ENCODE data around the gene CDK5RAP3.
A peak's percentile ranks its signal among the peaks of the same experiment; 100 is the strongest.
"Not testable (repeated sequence)": the region's sequence is repeated elsewhere in the genome, so short reads cannot be mapped to it uniquely, and the experiment has no call there.

CDK5RAP3 gene, protein sequence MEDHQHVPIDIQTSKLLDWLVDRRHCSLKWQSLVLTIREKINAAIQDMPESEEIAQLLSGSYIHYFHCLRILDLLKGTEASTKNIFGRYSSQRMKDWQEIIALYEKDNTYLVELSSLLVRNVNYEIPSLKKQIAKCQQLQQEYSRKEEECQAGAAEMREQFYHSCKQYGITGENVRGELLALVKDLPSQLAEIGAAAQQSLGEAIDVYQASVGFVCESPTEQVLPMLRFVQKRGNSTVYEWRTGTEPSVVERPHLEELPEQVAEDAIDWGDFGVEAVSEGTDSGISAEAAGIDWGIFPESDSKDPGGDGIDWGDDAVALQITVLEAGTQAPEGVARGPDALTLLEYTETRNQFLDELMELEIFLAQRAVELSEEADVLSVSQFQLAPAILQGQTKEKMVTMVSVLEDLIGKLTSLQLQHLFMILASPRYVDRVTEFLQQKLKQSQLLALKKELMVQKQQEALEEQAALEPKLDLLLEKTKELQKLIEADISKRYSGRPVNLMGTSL

DNA sequence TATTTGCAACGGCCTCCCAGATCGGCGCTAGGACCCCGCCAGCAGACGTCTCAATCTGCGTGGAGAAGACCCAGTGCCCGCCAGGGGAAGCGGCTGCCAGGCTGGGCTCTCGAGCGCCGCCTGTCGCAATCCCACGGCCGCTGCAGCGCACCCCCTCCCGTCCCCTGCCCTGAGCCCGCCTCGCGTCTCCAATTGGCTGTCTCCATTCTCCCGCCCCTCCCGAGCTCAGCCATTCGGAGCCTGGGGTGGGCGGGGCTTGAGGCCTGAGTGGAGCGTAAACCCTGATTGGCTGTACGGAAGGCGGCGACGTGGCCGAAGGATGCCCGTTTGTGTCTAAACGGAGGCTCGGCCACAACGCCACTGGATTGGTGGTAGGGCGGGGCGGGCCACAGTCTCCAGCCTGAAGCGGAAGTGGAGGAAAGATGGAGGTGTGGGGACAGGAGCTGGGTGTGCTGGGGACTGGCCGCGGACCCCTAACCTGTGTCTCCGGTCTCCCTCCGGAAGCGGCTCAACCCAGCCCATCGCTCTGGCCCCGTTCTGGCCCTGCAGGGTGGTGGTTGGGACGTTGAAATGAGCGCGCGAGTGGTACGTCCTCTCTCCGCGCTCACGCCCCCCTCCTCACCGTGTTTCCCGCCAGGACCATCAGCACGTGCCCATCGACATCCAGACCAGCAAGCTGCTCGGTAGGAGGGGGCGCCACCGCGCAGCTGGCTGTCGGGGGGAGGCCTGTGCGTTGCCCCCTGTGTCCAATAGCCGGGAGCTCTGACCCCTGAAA lies at the start of gene CDK5RAP3:
Gene CDK5RAP3 (plus strand): TSS at position 389 of the 775 bp plus-strand sequence. CDS start 34 bp downstream, at position 423.
- DNase-seq = peak; percentile 100

DNA sequence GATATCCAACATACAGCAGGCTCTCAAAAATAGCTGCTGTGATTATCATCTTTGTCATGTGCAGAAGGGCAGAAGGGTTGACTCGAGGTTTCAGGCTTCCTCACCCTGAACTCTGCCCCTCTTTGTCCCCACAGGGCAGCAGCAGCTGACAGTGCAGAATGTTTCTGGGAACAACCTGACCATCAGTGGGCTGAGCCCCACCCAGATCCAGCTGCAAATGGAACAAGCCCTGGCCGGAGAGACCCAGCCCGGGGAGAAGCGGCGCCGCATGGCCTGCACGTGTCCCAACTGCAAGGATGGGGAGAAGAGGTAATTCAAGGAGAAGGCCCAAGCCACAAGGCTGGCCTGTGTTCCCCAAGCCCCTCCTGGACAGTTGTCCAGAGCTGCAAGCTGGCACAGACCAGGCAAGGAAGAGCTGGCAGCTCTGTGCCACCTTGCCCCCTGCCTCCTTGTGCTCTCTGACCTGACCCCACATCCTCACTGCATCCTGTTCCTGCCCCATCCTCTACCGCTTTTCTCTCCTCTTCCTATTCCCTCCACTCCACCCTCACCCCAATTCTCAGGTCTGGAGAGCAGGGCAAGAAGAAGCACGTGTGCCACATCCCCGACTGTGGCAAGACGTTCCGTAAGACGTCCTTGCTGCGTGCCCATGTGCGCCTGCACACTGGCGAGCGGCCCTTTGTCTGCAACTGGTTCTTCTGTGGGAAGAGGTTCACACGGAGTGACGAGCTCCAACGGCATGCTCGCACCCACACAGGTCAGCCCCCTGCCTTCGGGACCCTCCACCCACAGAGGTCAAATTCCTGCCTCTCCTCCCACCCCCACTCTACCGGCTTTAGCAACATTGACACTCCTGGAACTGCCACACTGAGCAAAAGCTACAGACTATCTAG lies 45.9 kb upstream of the CDK5RAP3 start:
- no peak for DNase-seq

DNA sequence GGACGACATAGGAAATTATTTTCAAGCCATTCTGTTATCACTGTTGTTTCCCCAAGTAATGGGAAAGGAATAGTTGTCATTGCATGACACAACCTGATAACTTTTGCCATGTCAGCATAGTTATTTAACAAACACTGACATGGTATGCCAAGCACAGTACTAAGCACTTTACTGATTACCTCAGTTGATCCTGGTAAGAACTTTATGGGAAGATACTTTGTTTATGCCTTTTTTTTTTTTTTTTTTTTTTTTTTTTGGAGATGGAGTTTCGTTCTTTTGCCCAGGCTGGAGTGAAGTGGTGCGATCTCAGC lies 45.3 kb upstream of the CDK5RAP3 start:
- DNase-seq = no peak

DNA sequence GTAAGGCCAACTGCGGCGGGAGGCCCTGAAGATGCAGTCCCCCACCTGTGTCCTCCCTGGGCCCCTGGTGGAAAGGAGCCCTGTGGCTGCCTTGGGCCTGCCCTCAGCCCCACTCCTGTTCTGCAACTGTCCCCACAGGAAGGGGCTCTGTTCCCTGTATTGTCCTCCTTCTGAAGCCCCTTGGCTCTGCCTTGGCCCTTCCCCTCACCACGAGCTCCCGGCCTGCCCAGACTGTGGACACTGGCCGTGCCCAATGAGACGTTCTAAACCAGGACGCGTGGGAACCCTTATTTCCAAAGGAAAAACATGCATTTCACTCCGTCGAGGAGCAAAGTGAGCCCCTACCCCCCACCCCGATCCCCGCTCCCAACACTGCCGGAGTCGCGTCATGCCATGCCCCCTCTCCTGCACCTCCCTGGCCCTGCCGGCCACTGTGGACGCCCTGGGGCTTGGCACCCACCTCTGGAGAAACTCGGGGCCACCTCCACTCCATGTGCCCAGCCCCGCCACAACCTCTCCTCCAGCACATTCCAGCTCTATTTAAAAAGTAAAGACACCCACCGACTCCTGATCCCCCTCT lies 43.0 kb upstream of the CDK5RAP3 start:
- DNase-seq = no peak

DNA sequence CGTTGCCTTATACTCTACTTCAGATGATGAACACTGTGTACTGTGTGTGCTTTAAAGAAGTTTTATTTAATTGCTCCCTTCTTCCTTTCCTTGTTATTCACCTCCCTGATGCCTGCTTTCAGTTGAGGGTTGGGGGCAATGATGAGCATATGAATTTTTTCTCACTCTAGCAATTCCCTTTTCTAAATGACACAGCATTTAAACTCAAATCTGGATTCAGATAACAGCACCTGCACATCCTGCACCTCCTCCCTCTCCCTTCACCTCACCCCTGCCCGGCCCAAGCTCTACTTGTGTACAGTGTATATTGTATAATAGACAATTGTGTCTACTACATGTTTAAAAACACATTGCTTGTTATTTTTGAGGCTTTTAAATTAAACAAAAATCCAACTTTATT lies 42.5 kb upstream of the CDK5RAP3 start:
- DNase-seq = no peak

DNA sequence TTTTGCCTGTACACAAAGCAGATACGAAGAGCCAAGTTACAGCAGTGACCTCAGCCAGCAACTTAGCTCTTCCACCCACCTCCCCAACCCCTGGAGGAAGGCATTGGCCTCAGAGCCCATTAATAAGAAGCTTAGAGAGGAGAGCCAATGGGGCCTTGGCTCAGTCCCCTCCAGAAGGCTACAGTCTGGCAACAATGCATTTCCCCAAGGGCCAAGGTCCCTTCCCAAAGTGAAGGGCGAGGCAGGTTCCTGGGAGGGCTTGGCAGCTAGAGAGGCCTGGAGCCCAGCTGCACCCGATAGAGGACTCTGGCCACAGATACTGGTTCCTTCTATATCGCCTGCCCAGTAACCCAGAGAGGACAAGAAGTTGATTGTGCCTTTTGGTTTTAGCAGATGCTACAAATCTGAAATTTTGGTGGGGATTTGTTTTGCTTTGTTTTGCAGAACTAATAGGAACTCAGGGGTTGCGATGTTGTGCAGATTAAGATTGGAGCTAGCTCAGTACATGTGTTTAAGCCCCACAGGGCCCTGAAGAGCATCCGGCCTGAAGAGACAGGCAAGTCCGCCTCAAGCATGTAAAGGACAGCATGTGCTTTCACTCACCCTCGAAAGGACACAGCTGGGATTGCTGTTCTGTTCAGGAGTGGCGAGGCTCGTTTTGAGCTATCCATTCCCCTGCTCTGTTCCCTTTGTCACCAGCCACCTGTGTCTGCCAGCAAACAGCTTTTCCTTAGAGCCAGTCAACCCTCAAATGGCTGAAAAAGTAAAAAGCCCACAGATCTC lies 41.5 kb upstream of the CDK5RAP3 start:
- DNase-seq = no peak

DNA sequence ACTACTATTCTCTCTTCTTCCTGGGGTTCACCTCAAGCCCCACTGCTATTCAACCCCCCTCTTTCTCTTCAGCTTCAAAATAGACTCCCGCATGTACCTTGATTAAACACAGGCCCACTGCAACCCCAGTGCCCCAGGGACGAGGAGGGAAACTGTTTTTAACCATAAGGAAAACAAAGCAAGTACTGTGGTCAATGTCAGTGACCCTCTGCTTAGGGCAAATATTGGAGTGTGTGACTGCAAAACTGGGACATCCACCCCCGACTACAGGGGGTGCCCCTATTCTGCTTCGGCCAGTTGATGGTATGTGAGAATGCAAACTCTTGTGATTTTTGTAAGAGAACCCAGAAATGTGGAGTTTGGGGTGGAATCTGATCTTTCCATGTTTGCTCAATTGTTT lies 39.1 kb upstream of the CDK5RAP3 start:
- no peak for DNase-seq

DNA sequence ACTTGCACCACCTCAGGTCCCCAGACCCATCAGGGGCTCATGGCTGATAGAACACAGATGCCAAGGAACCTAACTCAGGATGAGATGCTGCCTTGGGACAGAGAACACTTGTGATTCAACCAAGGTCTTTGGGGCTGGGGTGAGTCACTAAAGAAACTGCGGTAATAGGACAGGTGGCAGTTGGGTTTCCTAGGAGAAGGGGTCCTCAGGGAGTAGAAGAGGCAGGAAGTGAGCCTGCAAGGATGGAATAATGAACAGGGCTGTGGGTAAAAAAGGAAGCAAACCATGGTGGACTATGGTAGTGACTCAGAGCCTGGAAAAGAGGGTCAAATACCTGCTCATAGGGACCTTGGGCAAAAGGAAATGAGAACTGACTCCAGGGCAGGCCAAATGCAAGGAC lies 36.1 kb upstream of the CDK5RAP3 start:
- DNase-seq = no peak

DNA sequence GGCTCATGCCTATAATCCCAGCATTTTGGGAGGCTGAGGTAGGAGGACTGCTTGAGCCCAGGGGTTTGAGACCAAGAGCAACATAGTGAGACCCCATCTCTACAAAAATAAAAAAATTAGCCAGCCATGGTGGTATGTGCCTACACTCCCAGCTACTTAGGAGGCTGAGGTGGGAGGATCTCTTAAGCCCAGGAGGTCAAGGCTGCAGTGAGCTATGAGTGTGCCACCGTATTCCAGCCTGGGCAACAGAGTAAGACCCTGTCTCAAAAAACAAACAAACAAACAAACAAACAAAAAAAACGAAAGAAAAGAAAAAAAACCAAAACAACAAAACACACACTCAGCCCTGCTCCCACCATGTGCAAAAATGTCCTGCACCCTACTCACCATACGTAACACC lies 35.4 kb upstream of the CDK5RAP3 start:
- DNase-seq = not testable (repeated sequence)

DNA sequence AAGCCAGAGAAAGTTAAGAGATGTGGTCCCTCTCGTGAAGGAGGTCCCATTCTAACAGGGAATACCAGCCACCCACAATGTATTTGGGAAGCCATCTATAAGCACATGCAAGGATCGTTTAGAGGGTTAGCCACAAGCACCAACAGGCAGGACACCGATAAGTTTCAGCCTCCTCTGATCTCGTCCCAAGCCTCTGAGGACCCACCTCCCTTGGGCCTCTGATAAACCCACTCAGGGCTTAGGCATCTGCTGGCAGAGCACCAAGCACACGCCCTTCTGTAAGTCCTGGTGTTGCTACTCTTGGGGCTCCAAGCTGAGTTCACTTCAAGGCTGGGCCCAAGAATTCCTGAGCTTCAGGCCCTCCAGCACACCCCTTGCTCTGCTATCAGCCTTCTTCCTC lies 35.0 kb upstream of the CDK5RAP3 start:
- no peak for DNase-seq

DNA sequence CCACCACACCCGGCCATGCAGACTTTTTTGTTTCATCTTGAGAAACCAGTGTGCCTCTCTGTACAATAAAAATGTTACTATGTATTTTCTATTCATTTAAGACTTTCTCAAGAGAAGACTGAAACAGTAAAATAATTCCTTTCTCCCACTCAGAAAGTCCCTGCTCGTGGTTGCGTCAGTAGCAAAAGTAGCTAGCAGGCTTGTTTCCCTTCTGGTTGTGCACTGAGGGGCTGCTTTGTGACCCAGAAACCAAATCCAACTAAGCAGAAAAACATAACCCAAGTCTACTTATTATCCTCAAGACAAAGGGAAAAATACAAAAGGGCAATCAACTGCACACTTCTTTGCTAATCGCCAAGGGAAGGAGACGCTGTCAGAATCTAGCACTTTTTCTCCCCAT lies 33.0 kb upstream of the CDK5RAP3 start:
- no peak for DNase-seq

DNA sequence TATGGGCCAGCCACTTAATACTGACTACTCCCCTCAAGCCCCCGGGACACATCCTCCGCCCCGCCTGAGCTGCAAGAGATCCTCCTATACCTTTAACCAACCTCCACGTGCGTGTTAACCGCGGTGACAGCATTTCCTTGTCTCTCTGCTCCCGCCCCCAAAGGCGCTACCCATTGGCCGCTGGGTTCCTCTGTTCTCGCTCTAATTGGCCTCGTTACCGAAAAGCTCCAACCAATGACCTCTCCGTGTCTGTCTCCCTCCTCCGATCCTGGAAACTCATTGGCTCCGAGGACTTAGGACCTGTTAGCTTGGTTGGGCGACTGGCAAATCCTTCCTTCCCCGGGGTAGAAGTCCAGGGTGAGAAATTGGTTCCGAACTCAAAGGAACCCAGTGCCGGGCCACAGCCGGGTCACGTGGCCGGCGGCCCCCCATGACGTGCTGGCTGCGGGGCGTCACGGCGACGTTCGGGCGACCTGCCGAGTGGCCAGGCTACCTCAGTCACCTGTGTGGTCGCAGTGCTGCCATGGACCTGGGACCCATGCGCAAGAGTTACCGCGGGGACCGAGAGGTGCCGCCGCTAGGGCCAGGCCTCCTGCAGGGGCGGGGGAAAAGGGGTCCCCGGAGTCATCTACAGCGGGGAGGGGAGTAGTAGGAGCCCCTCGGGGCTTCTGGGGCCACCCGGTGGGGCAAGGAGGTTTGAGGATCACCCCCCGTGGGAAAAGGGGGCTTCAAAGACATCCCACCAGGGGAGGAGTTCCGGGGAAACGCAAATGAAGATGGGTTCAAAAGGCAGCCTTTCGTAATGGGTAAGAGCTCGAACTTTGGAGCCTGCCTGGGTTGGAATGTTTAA lies 29.4 kb upstream of the CDK5RAP3 start, which contains the start of gene PNPO:
Gene PNPO (plus strand): TSS at position 326 of the 850 bp plus-strand sequence. CDS start 105 bp downstream, at position 431.
- peak; percentile 99 to 100 for DNase-seq

DNA sequence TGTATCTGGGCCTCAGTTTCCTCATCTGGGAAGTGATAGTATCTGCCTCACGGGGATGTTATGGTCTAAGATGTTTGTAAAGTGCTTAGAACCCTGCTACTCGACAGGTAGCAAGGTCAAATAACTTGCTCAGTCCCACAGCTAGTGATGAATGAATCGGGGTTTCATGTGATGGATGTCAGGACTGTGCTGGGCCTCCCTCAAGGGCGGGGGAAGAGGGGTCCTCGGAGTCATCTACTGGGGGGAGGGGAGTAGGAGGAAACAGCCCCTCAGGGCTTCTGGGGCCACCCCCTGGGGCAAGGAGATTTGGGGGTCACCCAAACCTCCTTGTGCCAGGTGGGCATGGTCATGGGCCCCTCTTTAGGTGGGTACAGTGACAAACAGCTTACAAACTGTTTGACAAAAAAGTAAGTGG lies 28.8 kb upstream of the CDK5RAP3 start:
- no peak for DNase-seq

DNA sequence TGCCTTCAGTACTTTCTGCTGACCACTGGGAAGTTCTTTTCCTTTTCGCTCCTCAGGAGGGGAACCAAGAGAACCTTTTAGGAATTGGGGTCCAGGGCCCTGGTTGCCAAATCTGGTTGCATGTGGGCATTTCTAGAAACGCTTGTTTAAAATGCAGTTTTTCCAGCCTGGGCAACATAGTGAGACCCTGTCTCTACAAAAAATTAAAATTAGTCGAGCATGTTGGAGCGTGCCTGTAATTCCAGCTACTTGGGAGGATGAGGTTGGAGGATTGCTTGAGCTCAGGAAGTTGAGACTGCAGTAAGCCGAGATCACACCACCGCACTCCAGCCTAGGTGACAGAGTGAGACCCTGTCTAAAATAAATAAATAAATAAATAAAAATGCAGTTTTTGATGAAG lies 28.3 kb upstream of the CDK5RAP3 start:
- no peak for DNase-seq

DNA sequence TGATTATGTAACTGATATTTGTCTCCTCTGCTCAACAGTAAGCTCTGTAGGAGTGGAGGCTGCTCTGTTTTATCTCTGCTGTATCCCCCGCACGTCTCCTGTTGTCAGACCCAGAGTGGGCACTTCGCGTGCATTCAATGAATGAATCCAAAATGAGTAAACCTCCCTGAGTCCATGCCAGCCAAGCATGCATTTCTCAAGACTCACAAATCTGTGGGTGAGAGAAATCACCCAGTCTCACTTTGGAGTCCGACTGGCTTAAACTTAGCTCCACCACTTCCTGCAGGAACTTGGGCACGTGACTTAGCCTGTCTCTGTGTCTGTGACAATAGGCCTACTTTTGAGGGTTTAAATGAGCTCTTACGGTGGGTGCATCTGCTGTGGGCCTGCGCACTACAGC lies 25.8 kb upstream of the CDK5RAP3 start:
- DNase-seq = no peak

DNA sequence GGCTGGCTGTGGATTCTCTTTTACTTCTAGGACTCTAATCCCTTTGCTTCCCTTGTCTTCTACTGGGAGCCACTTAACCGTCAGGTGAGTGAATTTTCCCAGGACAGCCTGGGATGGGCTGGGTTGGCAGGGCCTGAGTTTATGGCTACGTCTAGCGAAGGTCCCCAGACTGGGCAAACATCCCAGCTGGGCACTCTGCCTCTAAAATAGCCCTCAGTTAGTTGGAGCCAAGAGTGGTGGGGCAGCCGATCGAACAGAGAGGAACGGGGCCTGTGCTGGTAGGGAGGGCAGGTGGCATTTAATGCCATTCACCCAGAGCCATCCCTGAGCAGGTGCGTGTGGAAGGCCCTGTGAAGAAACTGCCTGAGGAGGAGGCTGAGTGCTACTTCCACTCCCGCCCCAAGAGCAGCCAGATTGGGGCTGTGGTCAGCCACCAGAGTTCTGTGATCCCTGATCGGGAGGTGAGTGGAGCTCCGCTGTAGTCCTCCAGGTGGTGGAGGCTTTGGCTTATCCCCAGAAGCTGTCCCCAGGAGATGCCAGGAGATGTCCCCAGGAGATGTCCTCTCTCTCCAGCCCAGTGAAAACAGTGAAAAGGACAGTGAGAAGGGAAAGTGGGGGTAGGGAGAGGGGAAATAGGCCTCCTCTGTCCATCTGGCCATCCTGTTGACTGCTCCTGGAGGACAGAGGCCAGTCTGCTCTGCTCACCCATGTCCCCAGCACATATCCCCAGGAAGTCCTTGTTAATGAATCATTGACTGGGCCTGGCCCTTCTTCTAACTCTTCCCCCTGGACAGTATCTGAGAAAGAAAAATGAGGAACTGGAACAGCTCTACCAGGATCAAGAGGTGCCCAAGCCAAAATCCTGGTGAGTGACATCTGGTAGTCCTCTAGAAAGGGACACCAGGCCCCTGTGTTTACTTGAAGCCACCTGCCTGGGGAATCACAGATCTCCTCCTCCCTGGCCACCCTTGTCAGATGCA lies 25.1 kb upstream of the CDK5RAP3 start:
- DNase-seq = no peak

DNA sequence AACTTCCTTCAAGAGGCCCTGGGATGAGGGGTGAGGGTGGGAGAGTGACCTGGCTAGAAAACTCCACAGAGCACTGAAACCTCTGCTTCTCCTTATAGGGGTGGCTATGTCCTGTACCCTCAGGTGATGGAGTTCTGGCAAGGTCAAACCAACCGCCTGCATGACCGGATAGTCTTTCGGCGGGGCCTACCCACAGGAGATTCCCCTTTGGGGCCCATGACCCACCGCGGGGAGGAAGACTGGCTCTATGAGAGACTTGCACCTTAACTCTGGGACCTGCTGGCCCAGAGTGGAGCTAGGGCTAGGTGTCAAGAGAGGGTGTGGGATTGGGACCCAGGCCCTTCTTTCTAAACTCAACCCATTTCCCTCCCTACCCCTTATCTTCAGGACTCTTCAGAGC lies 24.4 kb upstream of the CDK5RAP3 start:
- DNase-seq = no peak

DNA sequence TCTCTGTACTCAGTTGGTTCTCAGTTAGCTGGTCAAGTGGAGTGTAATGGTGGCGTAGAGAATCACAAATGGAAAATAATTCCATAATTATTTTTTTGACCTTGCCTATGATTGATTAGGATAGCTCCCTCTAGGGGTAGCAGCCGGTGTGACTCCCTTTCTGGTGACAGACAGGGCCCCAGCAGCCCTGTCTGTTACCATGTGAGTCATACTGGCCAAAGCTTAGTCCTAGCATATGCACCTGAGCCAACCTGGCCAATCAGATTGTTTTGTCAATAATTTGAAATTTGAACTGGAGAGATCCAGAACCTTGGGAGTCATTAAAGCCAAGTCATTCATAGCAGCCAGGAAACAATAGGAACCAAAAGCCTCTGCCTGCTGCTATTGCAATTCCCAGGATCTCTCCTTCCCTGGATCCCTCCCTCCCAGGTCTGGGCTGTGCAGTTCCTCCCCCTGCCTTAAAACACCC lies 23.9 kb upstream of the CDK5RAP3 start:
- peak; percentile 86 to 93 for DNase-seq

DNA sequence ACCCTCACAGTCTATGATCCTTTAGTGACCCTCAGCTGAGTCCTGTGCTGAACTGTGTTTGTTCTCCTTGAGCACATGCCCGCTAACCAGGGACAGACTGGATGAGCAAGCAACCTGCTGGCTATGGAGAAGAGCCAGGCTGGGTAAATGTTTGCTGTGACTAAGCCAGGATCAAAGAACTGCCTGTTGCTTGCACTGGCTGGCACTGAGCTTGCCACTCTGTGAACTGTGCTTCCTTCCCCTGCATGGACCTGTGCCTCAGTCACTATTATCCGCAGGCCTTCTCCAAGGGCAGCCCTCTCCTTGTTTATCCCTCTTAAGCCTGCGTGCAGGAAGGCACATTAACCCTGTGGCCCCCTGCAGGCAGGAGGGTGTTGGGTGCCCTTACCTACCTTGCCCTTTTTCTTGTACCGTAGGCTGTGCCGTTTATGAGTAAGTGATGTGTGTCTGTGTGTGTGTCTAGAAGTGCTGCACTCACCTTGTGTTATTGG lies 22.2 kb upstream of the CDK5RAP3 start:
- DNase-seq = no peak
